HG03457 (cell line): ENCODE measurements around the gene MFAP3.

Experiments used
- ATAC-seq: cut with Tn5 transposase; IDR thresholded peaks from one replicate; pipeline ENCODE4 v1.9.1; 2021; ENCODE audit warnings: moderate number of reproducible peaks; ENCODE audit not compliant: unreplicated experiment

MFAP3 gene

GRCh38 chr5:154088801-154089200 lies 50.0 kb downstream of the MFAP3 start:
- ATAC-seq, result no peak

- ATAC-seq, result no peak
These were observed 51.9 kb downstream of the MFAP3 start for GRCh38 chr5:154090656-154091055.

- no peak for ATAC-seq
These were observed 53.8 kb downstream of the MFAP3 start for GRCh38 chr5:154092356-154093141.

- ATAC-seq, result no peak
These were observed 54.4 kb downstream of the MFAP3 start for GRCh38 chr5:154093142-154093532.

- no peak for ATAC-seq
These were observed 57.1 kb downstream of the MFAP3 start for GRCh38 chr5:154095904-154096303.

- no peak for ATAC-seq
These were observed 58.3 kb downstream of the MFAP3 start for GRCh38 chr5:154097031-154097430.

- no peak for ATAC-seq
These were observed 59.7 kb downstream of the MFAP3 start for GRCh38 chr5:154098465-154098864.

- no peak for ATAC-seq
These were observed 62.4 kb downstream of the MFAP3 start for GRCh38 chr5:154101184-154101583.

- no peak for ATAC-seq
These were observed 64.5 kb downstream of the MFAP3 start for GRCh38 chr5:154103233-154103632.
